HG03521 (cell line): ENCODE results near the gene SORBS2.

Source experiments
- ATAC-seq: cut with Tn5 transposase; IDR thresholded peaks from one replicate; pipeline ENCODE4 v1.9.1; 2021; ENCODE audit warnings: mild to moderate bottlenecking, moderate library complexity; ENCODE audit not compliant: unreplicated experiment

Gene SORBS2

GRCh38 chr4:185536411-185536709, 275.6 kb downstream of the SORBS2 start:
- ATAC-seq = no peak

DNA sequence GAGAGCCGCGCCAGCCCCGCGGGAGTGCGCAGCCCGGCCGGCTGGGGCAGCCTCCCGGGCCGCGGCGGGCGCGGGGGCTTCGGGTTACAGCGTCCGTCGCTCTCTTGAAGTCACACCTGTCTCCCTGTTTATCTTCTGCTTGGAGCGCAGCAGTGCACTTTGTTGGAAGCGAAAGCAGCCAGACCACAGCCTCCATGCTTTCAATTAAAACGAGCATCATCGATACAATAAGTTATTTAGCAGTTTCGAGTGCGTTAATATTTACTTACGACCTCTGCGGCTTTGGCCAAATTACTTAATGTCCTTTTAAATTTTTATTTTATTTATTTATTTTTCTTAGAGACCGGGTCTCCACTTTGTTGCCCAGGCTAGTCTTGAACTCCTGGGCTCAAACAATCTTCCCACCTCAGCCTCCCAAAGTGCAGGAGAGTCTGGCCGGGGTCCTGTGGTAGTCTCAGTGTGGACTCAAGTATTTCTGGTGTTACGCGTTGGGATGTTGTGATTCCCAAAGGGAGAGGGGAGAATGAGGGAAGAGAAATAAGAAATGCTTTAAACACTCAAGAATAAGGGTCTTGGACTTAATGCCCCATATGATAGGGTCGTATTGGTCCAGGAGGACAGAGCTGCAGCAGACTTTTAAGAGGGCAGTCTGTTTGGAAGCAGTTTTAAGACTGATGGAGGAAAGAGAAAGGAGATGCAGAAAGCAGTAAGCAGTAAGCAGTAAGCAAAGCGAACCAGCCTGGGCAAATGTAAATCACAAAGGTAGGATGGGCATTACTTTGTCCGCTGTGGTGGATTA, 276.2 kb downstream of the SORBS2 start:
- ATAC-seq = no peak
